HG03565 (cell line): Measurements from ENCODE around the gene NDFIP1.

Experiments
- ATAC-seq: cut with Tn5 transposase; IDR thresholded peaks from one replicate; pipeline ENCODE4 v1.9.1; 2021; ENCODE audit warnings: mild to moderate bottlenecking, moderate library complexity; ENCODE audit not compliant: unreplicated experiment

NDFIP1 gene

GRCh38 chr5:142117579-142118151 is 9.1 kb downstream of the NDFIP1 start:
- ATAC-seq: no peak

GRCh38 chr5:142118155-142118686 is 9.6 kb downstream of the NDFIP1 start:
- ATAC-seq: no peak

- ATAC-seq: no peak
Observed at GRCh38 chr5:142119051-142119625, 10.6 kb downstream of the NDFIP1 start.

GRCh38 chr5:142120247-142120935 is 11.8 kb downstream of the NDFIP1 start:
- no peak for ATAC-seq

DNA sequence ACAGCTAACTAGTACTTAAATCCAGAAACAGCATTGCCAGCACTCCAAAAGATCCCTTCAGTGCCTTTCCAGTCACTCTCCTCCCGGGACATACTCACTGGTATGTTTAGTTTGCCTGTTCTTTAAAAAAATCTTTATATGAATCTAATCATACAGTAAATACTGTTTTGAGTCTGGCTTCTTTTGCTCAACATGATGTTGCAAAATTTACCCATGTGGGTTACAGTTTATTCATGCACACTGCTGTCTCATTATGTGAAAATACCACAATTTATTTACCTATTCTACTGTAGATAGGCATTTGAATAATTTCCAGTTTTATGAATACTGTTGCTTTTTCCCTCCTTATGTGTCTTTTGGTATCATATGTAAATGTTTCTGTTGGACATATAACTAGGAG is 13.5 kb downstream of the NDFIP1 start:
- no peak for ATAC-seq

DNA sequence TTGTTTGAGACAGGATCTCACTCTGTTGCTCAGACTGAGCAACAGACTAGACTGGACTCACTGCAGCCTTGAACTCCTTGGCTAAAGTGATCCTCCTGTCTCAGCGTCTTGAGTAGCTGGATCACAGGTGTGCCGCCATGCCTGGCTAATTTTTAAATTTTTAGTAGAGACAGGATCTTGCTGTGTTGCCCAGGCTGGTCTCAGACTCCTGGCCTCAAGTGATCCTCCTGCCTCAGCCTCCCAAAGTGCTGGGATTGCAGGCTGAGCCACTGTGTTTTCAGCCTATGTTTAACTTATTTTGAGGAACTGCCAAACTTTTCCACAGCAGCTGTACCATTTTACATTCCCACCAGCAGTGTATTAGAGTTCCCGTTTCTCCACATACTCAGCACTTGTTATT is 16.8 kb downstream of the NDFIP1 start:
- ATAC-seq: no peak

DNA sequence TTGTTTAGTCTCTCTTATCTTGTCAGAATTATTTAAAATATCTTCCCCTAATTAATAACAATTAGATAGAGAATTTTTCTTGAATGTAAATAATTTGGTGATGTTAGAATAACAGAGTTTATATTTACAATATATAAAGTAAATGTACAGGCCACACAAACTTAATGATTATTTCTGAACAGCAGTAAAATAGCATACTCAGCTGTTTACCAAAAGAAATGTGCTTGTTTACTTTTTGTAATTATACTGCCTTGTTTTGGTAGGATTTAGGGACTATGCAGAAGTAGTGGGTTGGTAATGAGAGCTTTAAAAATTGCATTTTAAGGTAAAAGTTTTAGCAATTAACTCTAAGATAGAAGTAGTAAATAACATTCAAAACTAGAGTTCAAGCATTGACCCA is 17.4 kb downstream of the NDFIP1 start:
- no peak for ATAC-seq

DNA sequence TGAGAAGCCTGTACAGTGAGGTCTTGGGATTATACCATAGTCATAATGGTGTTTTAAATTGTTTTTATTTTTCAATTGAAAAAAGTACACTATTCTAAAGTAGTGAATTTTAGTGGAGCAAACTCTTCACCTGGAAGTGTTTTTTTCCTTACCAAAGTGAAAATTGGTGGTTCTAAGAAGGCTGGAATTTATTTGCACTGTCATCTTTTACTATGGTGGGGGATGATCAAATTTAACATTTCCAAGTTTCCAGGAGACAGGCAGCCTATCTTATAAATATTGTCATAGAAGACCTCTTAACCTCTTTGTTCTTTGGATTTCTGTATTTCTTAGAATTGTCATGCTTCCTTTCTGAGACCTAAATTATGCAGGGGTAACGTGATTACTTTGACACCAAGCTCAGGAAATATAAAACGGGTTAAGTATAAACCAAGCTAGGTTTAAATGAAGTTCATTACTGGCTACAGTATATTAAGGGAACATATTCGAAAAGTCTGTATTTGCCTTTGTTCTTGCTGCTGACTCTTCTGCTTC is 20.2 kb downstream of the NDFIP1 start:
- ATAC-seq: no peak

GRCh38 chr5:142129446-142130066 is 21.0 kb downstream of the NDFIP1 start:
- no peak for ATAC-seq

GRCh38 chr5:142131394-142131793 is 22.8 kb downstream of the NDFIP1 start:
- ATAC-seq: no peak

DNA sequence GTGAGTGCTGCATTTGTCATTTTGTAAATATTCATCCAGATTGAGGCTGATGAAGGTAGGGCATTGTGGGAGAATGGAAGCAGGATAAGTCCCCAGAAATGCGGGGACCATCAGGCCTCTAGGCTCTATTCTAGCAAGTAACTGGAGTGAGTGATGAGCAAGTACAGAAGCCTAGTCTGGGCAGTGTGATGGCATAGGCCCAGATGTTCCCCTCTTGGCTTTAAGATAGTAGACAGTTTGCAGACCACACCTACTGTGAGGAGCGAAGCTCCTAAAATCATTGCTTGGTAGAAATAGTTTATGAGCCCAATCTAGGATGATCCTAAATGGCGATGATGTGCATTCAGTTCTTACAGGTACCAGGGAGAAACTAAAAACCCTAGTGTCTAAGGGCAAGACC is 24.3 kb downstream of the NDFIP1 start:
- no peak for ATAC-seq

DNA sequence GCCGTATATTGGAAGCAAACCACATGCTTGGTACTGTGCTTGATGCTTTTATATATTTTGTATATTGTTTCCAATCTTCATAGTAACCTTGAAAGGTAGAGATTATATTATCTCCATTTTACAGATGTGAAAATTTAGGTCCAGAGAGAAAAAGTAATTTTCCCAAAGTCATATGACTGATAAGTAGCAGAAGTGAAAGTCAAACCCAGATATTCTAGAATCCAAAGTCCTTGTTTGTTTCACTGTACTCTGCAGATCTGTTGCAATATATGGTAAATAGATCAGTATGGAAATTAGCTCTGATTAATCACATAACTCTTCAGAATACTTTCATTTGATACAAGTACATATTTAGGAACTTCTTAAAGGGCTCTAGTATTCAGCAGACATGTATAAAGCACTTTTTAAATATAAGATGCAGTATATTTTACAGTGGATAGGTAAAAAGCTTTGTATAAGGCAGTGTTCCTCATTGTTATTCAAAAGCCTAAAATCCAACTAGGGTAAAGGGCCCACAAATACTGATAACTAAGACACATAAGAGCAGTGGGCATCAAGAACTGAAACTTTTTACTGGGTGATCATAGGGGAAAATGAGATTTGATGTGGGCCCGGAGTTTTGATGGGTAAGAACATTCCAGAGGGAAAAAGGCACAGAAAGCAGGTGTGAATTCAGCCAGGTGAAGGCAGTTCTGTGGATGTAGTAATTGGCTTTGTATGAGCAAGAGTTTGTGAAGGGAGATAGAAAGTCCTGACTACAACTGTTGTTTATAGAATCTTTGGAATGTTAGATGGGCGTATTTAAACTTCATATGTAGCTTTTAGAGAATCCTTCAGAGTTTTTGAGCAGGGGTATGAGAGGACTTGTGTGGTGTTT is 25.0 kb downstream of the NDFIP1 start:
- ATAC-seq: no peak

DNA sequence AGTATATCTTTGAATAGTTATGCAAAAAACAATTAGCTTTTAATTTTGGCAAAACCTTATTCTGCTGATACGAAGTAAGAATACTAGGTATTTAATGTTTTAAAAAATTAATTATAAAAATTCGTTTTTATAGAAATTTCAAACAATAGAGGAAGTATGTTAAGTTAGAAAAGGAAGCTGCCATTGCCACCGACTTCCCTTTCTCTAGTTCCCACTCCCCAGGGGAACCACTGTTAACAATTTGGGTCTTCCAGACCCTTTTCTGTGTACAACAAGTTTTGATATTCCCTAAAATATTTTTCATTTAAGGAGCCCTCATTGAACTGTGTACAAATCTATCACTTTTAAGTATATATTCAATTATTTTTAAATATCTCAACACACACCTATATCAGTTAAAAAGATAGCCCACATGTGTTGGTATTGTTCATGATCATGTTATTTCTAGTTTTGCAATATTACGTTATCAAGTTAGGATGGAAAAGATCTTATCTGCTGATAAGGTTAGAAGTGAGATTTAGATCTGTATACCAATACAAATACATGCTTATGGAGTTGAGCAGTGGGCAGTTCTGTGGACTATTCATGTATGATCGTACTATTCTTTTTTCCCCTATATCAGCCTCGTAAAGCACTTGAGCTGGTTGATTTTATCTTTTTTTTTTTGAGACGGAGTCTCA is 25.9 kb downstream of the NDFIP1 start:
- no peak for ATAC-seq

DNA sequence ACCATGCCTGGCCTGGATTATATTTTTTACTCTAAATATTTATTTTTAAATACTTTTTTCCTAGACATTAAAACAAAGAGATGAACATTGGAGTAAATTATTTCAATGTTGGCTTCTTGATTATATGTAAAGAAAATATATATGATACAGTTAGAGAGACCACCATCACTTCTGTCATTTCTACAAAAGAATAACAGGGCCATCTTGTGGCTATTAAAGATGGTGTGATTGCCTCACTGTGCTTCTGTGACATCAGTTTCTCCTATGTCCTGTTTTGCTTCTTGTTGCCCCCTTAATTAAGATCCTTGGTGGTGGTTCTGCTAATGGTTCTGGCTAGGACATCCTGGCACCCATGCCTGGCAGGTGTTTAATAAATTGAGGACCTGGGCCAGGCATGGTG is 32.9 kb downstream of the NDFIP1 start:
- no peak for ATAC-seq

DNA sequence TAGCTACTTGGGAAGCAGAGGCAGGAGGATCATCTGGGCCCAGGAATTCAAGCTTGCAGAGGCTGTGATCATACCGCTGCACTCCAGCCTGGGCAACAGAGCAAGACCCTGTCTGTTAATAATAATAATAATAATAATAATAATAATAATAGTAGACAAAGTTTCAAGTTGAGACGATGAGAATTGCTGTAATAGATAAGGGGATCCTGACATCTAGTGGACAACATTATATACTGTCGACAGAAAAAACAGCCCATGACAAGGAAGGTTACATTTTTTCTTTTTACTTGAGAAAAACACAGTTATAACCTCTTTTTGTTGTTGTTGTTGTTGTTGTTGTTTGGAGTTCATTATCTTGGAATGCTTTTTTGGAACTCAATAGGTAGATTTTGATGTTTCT is 35.3 kb downstream of the NDFIP1 start:
- no peak for ATAC-seq

GRCh38 chr5:142145106-142145900 is 36.7 kb downstream of the NDFIP1 start:
- peak; percentile 78 for ATAC-seq

DNA sequence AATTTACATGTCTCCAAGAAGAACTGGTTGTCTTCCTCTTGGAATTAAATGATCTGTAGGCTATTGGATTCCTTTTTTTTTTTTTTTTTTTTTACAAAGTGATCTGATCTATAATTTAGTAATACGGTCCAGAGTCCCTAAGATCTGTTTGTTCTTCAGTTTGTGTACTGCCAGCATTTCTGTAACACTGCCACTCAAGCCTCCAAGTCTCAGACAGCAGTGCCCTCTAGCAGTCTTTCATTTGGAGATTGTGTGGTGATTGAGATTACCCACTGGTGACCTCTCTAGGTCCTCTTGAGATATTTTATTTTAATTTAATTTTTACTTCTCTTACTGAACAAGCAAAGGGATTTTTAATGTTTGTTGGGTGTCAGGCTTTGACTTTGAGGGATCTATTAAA is 40.8 kb downstream of the NDFIP1 start:
- ATAC-seq: no peak

- ATAC-seq: no peak
Observed at GRCh38 chr5:142150431-142150830, 41.9 kb downstream of the NDFIP1 start.
